Loucy (cell line): ENCODE results near the gene PPP1R12A.

Experiments used
- H2AFZ ChIP-seq: fragments of 200-600 bp; sonication (generic); 2 replicates; pipeline ENCODE4 v1.6.0; 2016; ENCODE audit warnings: antibody characterized with exemption, mild to moderate bottlenecking, low read length, moderate library complexity
- H3F3A ChIP-seq: fragments of 200-600 bp; 2 replicates; pipeline ENCODE4 v1.6.0; 2016; ENCODE audit warnings: antibody characterized with exemption, low read depth, mild to moderate bottlenecking
- H3K27me3 ChIP-seq: fragments of 200-600 bp; sonication (generic); 2 replicates; pipeline ENCODE4 v1.6.1; 2014; ENCODE audit warnings: low read length, mild to moderate bottlenecking; ENCODE audit not compliant: insufficient read depth, poor library complexity, severe bottlenecking
- H3K36me3 ChIP-seq: fragments of 200-600 bp; sonication (generic); 2 replicates; pipeline ENCODE4 v1.6.1; 2016; ENCODE audit warnings: low read length; ENCODE audit not compliant: insufficient read depth
- H3K4me1 ChIP-seq: fragments of 200-600 bp; sonication (generic); 2 replicates; pipeline ENCODE4 v1.5.1; 2014; ENCODE audit warnings: low read length, mild to moderate bottlenecking; ENCODE audit not compliant: insufficient read depth, poor library complexity, severe bottlenecking
- H3K4me2 ChIP-seq: fragments of 200-600 bp; sonication (generic); 2 replicates; pipeline ENCODE4 v1.6.0; 2014; ENCODE audit warnings: antibody characterized with exemption, low read length, low read depth, mild to moderate bottlenecking; ENCODE audit not compliant: poor library complexity, severe bottlenecking
- H3K4me3 ChIP-seq: fragments of 200-600 bp; sonication (generic); 2 replicates; pipeline ENCODE4 v1.5.1; 2014; ENCODE audit warnings: low read length, mild to moderate bottlenecking, mixed read lengths; ENCODE audit not compliant: poor library complexity, severe bottlenecking
- H3K79me2 ChIP-seq: fragments of 200-600 bp; sonication (generic); 2 replicates; pipeline ENCODE4 v1.6.1; 2014; ENCODE audit warnings: low read length; ENCODE audit not compliant: insufficient read depth
- H3K9ac ChIP-seq: fragments of 200-600 bp; sonication (generic); 2 replicates; pipeline ENCODE4 v1.6.0; 2014; ENCODE audit warnings: mild to moderate bottlenecking, low read depth, low read length, moderate library complexity; ENCODE audit not compliant: poor library complexity, severe bottlenecking
- H3K9me2 ChIP-seq: fragments of 200-600 bp; sonication (generic); replicated peaks from 2 replicates; pipeline ENCODE4 v1.6.1; 2016; ENCODE audit warnings: low read depth, low read length, mixed read lengths
- H3K9me3 ChIP-seq: fragments of 200-600 bp; sonication (generic); 2 replicates; pipeline ENCODE4 v1.6.1; 2014; ENCODE audit warnings: mild to moderate bottlenecking, antibody characterized with exemption, low read length, low read depth; ENCODE audit not compliant: insufficient read depth
- H4K20me1 ChIP-seq: fragments of 200-600 bp; sonication (generic); 2 replicates; pipeline ENCODE4 v1.6.0; 2014; ENCODE audit warnings: antibody characterized with exemption, low read length, mild to moderate bottlenecking; ENCODE audit not compliant: insufficient read depth, poor library complexity, severe bottlenecking
- EZH2phosphoT487 ChIP-seq: fragments of 200-600 bp; IDR thresholded peaks from 2 replicates; pipeline ENCODE4 v1.6.1; 2018; ENCODE audit warnings: antibody characterized with exemption, mild to moderate bottlenecking, moderate library complexity, borderline replicate concordance
- TF ChIP-seq, protein P1 (sequence below): fragments of 200-600 bp; sonication (generic); conservative IDR thresholded peaks from 2 replicates; pipeline ENCODE4 v1.5.1; 2014; ENCODE audit warnings: mild to moderate bottlenecking, antibody characterized with exemption, low read length

Gene PPP1R12A

DNA sequence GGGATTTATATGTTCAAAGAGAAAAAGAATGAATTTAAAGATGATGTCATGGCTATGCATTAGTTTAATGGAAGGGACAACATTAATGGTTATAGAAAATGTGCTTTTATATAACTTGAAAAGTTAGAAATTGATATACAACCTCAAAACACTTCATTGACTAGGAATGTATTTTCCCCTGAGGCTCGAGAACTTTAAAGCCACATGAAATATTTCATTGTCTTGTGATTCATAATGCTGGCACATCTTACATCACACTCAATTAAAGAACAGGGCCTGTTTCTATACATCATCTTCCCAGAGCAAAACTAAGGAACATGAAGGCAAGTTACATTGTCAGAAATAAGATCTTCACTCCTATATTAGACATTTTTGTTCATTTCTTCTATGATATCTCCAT is 208.9 kb downstream of the PPP1R12A start:
- TF ChIP-seq EZH2phosphoT487 = no peak
- TF ChIP-seq, protein P1, sequence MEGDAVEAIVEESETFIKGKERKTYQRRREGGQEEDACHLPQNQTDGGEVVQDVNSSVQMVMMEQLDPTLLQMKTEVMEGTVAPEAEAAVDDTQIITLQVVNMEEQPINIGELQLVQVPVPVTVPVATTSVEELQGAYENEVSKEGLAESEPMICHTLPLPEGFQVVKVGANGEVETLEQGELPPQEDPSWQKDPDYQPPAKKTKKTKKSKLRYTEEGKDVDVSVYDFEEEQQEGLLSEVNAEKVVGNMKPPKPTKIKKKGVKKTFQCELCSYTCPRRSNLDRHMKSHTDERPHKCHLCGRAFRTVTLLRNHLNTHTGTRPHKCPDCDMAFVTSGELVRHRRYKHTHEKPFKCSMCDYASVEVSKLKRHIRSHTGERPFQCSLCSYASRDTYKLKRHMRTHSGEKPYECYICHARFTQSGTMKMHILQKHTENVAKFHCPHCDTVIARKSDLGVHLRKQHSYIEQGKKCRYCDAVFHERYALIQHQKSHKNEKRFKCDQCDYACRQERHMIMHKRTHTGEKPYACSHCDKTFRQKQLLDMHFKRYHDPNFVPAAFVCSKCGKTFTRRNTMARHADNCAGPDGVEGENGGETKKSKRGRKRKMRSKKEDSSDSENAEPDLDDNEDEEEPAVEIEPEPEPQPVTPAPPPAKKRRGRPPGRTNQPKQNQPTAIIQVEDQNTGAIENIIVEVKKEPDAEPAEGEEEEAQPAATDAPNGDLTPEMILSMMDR = no peak
- no peaks in the 10 kb centered on the region for H3K27me3 ChIP-seq
- H3K9ac ChIP-seq = no peak overlapping the region
- no peak overlapping the region for H3K4me2 ChIP-seq
- H3K4me3 ChIP-seq = no peak overlapping the region
- H3K9me2 ChIP-seq = no peaks in the 10 kb centered on the region
- H3K79me2 ChIP-seq = no peaks in the 10 kb centered on the region
- no peaks in the 10 kb centered on the region for H3F3A ChIP-seq
- no peaks in the 10 kb centered on the region for H3K9me3 ChIP-seq
- no peaks in the 10 kb centered on the region for H3K36me3 ChIP-seq
- H2AFZ ChIP-seq = no peak overlapping the region
- H3K4me1 ChIP-seq = no peaks in the 10 kb centered on the region
- H4K20me1 ChIP-seq = no peaks in the 10 kb centered on the region
